A549 (cell line): ENCODE results near the gene ZNF831. TPM values are rescaled to one million over a fixed set of nuclear protein-coding genes. Genes with fewer than 3 reads are reported as not detected.

Source experiments
- ATAC-seq, 2 experiments: fragments of 200-7000 bp in 1 of 2; fragments of >200 bp in 1 of 2; cut with Nextera tagmentation in 1 of 2; cut with Tn5 transposase in 1 of 2; 3 replicates each; pipeline versions ENCODE4 v1.8.0 to v1.9.1; 2018 to 2020; ENCODE audit warnings: mild to moderate bottlenecking in 1 of 2, moderate library complexity in 1 of 2
- CTCF ChIA-PET: fragments of 300-600 bp; sonication (Branson Sonifier 250); formaldehyde crosslinking; extraction: SDS; loops from one replicate; lab custom pipeline; 2021; ENCODE audit warnings: antibody characterized with exemption, inconsistent platforms; lab: Yijun Ruan, JAX
- POLR2A ChIA-PET: fragments of 350-600 bp; formaldehyde crosslinking; extraction: SDS; loops from one replicate; lab custom pipeline; 2021; ENCODE audit warnings: antibody characterized with exemption, inconsistent platforms; lab: Yijun Ruan, JAX
- DNase-seq, 2 experiments: peaks; one replicate each; pipeline versions ENCODE4 v3.0.0 to v3.0.0-alpha.2; 2011 to 2016; ENCODE audit warnings: low read depth in 1 of 2, low spot score in 1 of 2
- FAIRE-seq: peaks from 2 replicates; lab custom pipeline; 2011; peaks lifted over from hg19 to GRCh38; lab: Jason Lieb, UNC
- H3K27ac ChIP-seq, 2 experiments: fragments of >200 bp; sonication (Bioruptor Twin); formaldehyde crosslinking; 3 replicates each; pipeline ENCODE4 v1.5.1; 2016 to 2017
- H3K4me1 ChIP-seq: fragments of >200 bp; sonication (Bioruptor Twin); formaldehyde crosslinking; 3 replicates; pipeline ENCODE4 v1.6.1; 2016
- H3K4me2 ChIP-seq: fragments of >200 bp; sonication (Bioruptor Twin); formaldehyde crosslinking; 3 replicates; pipeline ENCODE4 v1.6.1; 2016
- H3K4me3 ChIP-seq: fragments of >200 bp; sonication (Bioruptor Twin); formaldehyde crosslinking; 3 replicates; pipeline ENCODE4 v1.5.1; 2016
- H3K9me3 ChIP-seq: fragments of >200 bp; sonication (Bioruptor Twin); formaldehyde crosslinking; 3 replicates; pipeline ENCODE4 v1.6.1; 2016
- BCL3 ChIP-seq: fragments of >200 bp; sonication (Bioruptor Twin); formaldehyde crosslinking; IDR thresholded peaks from 3 replicates; pipeline ENCODE4 v1.6.1; 2016
- CBX2 ChIP-seq: fragments of 200-600 bp; sonication (generic); IDR thresholded peaks from 2 replicates; pipeline ENCODE4 v1.6.1; 2016; ENCODE audit warnings: low read depth, mild to moderate bottlenecking, borderline replicate concordance
- CBX8 ChIP-seq: fragments of 200-600 bp; sonication (generic); IDR thresholded peaks from 2 replicates; pipeline ENCODE4 v1.6.1; 2016
- EP300 ChIP-seq, 2 experiments: fragments of >200 bp; sonication (Bioruptor Twin); formaldehyde crosslinking; IDR thresholded peaks; 2 replicates in 1 of 2; 3 replicates in 1 of 2; pipeline ENCODE4 v1.6.1; 2016 to 2017
- ESRRA ChIP-seq: fragments of 150-350 bp; IDR thresholded peaks from 2 replicates; pipeline ENCODE4 v1.6.1; 2014; ENCODE audit warnings: mild to moderate bottlenecking, low read length, borderline replicate concordance
- FOSB ChIP-seq: fragments of 250-450 bp; sonication (Bioruptor Pico); IDR thresholded peaks from 2 replicates; pipeline ENCODE4 v1.5.0; 2020; ENCODE audit warnings: mild to moderate bottlenecking, moderate library complexity
- FOSL2 ChIP-seq, 2 experiments: fragments of 450-650 bp in 1 of 2; fragments of >200 bp in 1 of 2; sonication (Bioruptor Twin) in 1 of 2; formaldehyde crosslinking; IDR thresholded peaks; 2 replicates each; pipeline versions ENCODE4 v1.5.0 to v1.6.1; 2016 to 2020; ENCODE audit warnings: mild to moderate bottlenecking in 1 of 2, moderate library complexity in 1 of 2
- HES2 ChIP-seq: fragments of >200 bp; sonication (Bioruptor Twin); formaldehyde crosslinking; IDR thresholded peaks from 2 replicates; pipeline ENCODE4 v1.6.1; 2016
- HEYL ChIP-seq: fragments of 250-450 bp; sonication (Bioruptor Pico); IDR thresholded peaks from 2 replicates; pipeline ENCODE4 v1.8.0; 2021; ENCODE audit warnings: mild to moderate bottlenecking, moderate library complexity
- HOXA7 ChIP-seq: fragments of 250-450 bp; sonication (Bioruptor Pico); IDR thresholded peaks from 2 replicates; pipeline ENCODE4 v1.5.0; 2020; ENCODE audit warnings: mild to moderate bottlenecking, moderate library complexity
- HOXB13 ChIP-seq: fragments of 250-450 bp; sonication (Bioruptor Pico); IDR thresholded peaks from 2 replicates; pipeline ENCODE4 v1.5.0; 2020; ENCODE audit warnings: low read depth, mild to moderate bottlenecking, moderate library complexity
- JUN ChIP-seq, 2 experiments: fragments of >200 bp; sonication (Bioruptor Twin); formaldehyde crosslinking; IDR thresholded peaks; 2 replicates in 1 of 2; 3 replicates in 1 of 2; pipeline ENCODE4 v1.6.1; 2016 to 2017
- JUNB ChIP-seq: fragments of >200 bp; sonication (Bioruptor Twin); formaldehyde crosslinking; IDR thresholded peaks from 2 replicates; pipeline ENCODE4 v1.6.1; 2016
- NR3C1 ChIP-seq: fragments of >200 bp; sonication (Bioruptor Twin); formaldehyde crosslinking; IDR thresholded peaks from 3 replicates; pipeline ENCODE4 v1.6.1; 2017
- PHF8 ChIP-seq: fragments of 200-600 bp; sonication (generic); IDR thresholded peaks from 2 replicates; pipeline ENCODE4 v1.6.1; 2016; ENCODE audit warnings: low read depth, mild to moderate bottlenecking, antibody characterized with exemption, moderate library complexity, borderline replicate concordance
- POLR2AphosphoS2 ChIP-seq: conservative IDR thresholded peaks from 2 replicates; pipeline ENCODE4 v1.6.1; 2012; ENCODE audit warnings: low read length, improper control_type of control experiment, inconsistent platforms
- RCOR1 ChIP-seq: fragments of 150-350 bp; IDR thresholded peaks from 2 replicates; pipeline ENCODE4 v1.6.1; 2014; ENCODE audit warnings: antibody characterized with exemption, low read length, low read depth
- RFX5 ChIP-seq: fragments of 450-650 bp; IDR thresholded peaks from 2 replicates; pipeline ENCODE4 v1.7.1; 2014; ENCODE audit warnings: antibody characterized with exemption, mild to moderate bottlenecking, moderate library complexity
- SREBF2 ChIP-seq: fragments of 450-650 bp; IDR thresholded peaks from 2 replicates; pipeline ENCODE4 v1.6.1; 2014; ENCODE audit warnings: mild to moderate bottlenecking, moderate library complexity
- TFCP2L1 ChIP-seq: fragments of 250-450 bp; sonication (Bioruptor Pico); IDR thresholded peaks from 2 replicates; pipeline ENCODE4 v1.5.0; 2021; ENCODE audit warnings: mild to moderate bottlenecking
- TP53 ChIP-seq: fragments of 250-450 bp; sonication (Bioruptor Pico); IDR thresholded peaks from 2 replicates; pipeline ENCODE4 v1.5.0; 2021; ENCODE audit warnings: mild to moderate bottlenecking, moderate library complexity
- WGBS: methylation state at CpG from one replicate; pipeline ENCODE4 v1.1.6; 2017; ENCODE audit errors: missing lambda C conversion rate; 5-methylcytosine and 5-hydroxymethylcytosine counted together
- polyA plus RNA-seq, 4 experiments: library from polyadenylated mRNA; depleted of rRNA in 3 of 4; stranded (reverse); fragments of >200 nt; fragmentation: RNase III in 1 of 4; extraction: RNeasy Plus Mini Kit Qiagen cat#74134 plus additional on column Dnase treatment in 1 of 4; gene quantifications; 2 replicates in 3 of 4; 3 replicates in 1 of 4; pipeline ENCODE4 v1.2.3, GENCODE V29; 2011 to 2017
- TF ChIP-seq, protein P1 (sequence below): fragments of 250-450 bp; sonication (Bioruptor Pico); IDR thresholded peaks from 2 replicates; pipeline ENCODE4 v1.5.0; 2021; ENCODE audit warnings: mild to moderate bottlenecking, moderate library complexity, borderline replicate concordance
- TF ChIP-seq, protein P2 (sequence below): fragments of >200 bp; sonication (Bioruptor Twin); formaldehyde crosslinking; IDR thresholded peaks from 3 replicates; pipeline ENCODE4 v1.5.1; 2016

ZNF831 gene
- polyA plus RNA-seq, 2 of the 4 experiments (the other 2 are of a cell fraction): not detected

- ATAC-seq (no peak), DNase-seq (no peak), FAIRE-seq (no peak)
- 36% methylated on average over 3 of the region's 3 CpGs for WGBS
- Histone ChIP-seq H3K27ac (no peak overlapping the region), H3K4me3 (no peak overlapping the region), H3K9me3 (no peaks in the 10 kb centered on the region), H3K4me2 (no peak overlapping the region), H3K4me1 (no peaks in the 10 kb centered on the region)
- TF ChIP-seq NR3C1 (no peak), RFX5 (no peak), BCL3 (no peak), JUNB (no peak), SREBF2 (no peak), TP53 (CRISPR knock-in tag) (no peak), ESRRA (no peak), EP300 (IDR thresholded peaks at IDR 0.05) (no peak), TFCP2L1 (CRISPR knock-in tag) (no peak), HES2 (no peak), HEYL (CRISPR knock-in tag) (no peak), POLR2AphosphoS2 (no peak), JUN (IDR thresholded peaks at IDR 0.05) (no peak), CBX2 (no peak), FOSL2 (IDR thresholded peaks at IDR 0.05) (no peak), FOSL2 (CRISPR knock-in tag; IDR thresholded peaks at IDR 0.05) (no peak)
- TF ChIP-seq, protein P1, sequence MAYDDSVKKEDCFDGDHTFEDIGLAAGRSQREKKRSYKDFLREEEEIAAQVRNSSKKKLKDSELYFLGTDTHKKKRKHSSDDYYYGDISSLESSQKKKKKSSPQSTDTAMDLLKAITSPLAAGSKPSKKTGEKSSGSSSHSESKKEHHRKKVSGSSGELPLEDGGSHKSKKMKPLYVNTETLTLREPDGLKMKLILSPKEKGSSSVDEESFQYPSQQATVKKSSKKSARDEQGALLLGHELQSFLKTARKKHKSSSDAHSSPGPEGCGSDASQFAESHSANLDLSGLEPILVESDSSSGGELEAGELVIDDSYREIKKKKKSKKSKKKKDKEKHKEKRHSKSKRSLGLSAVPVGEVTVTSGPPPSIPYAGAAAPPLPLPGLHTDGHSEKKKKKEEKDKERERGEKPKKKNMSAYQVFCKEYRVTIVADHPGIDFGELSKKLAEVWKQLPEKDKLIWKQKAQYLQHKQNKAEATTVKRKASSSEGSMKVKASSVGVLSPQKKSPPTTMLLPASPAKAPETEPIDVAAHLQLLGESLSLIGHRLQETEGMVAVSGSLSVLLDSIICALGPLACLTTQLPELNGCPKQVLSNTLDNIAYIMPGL: no peak
- ChIA-PET POLR2A (no interaction called here), CTCF (interaction anchor here (0.9 to 1.4 kb wide), 2 partner anchors 37 to 368 kb away, joined by 3 read pairs; no protein-coding TSS in a partner anchor)
Measured at GRCh38 chr20:59147586-59147985, 16.0 kb upstream of the ZNF831 start.

- DNase-seq: no peak
- no peak overlapping the region for H3K4me2 ChIP-seq
- no peak for TF ChIP-seq RCOR1
- TF ChIP-seq, protein P2, sequence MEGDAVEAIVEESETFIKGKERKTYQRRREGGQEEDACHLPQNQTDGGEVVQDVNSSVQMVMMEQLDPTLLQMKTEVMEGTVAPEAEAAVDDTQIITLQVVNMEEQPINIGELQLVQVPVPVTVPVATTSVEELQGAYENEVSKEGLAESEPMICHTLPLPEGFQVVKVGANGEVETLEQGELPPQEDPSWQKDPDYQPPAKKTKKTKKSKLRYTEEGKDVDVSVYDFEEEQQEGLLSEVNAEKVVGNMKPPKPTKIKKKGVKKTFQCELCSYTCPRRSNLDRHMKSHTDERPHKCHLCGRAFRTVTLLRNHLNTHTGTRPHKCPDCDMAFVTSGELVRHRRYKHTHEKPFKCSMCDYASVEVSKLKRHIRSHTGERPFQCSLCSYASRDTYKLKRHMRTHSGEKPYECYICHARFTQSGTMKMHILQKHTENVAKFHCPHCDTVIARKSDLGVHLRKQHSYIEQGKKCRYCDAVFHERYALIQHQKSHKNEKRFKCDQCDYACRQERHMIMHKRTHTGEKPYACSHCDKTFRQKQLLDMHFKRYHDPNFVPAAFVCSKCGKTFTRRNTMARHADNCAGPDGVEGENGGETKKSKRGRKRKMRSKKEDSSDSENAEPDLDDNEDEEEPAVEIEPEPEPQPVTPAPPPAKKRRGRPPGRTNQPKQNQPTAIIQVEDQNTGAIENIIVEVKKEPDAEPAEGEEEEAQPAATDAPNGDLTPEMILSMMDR: no peak
- no peak for TF ChIP-seq TFCP2L1 (CRISPR knock-in tag)
- no peak for TF ChIP-seq TP53 (CRISPR knock-in tag)
- TF ChIP-seq, protein P1: no peak
- no peak for TF ChIP-seq PHF8
- TF ChIP-seq FOSB: no peak
- no peak for TF ChIP-seq HOXB13 (CRISPR knock-in tag)
- TF ChIP-seq CBX8: no peak
- TF ChIP-seq HOXA7 (CRISPR knock-in tag): no peak
- TF ChIP-seq, all 56 proteins: peak for 0
- H3K9me3 ChIP-seq: no peaks in the 10 kb centered on the region
- no peak overlapping the region for H3K27ac ChIP-seq
- FAIRE-seq (no peak), ATAC-seq (no peak)
- H3K4me1 ChIP-seq: no peaks in the 10 kb centered on the region
- H3K4me3 ChIP-seq: no peak overlapping the region
- 22% methylated on average over 9 of the region's 9 CpGs for WGBS
- POLR2A ChIA-PET: no interaction called here
- CTCF ChIA-PET: interaction anchor here (0.6 to 1.9 kb wide), 2 partner anchors 61 to 265 kb away, joined by 4 read pairs; no protein-coding TSS in a partner anchor
Measured at GRCh38 chr20:59148701-59149493, 14.7 kb upstream of the ZNF831 start.
